DND-41 (cell line): ENCODE data around the gene CEP68.

ENCODE experiments used
- ATAC-seq: fragments of 200-7000 bp; cut with Tn5 transposase; 3 replicates; pipeline ENCODE4 v1.9.1; 2021; ENCODE audit warnings: low read depth; ENCODE audit not compliant: insufficient read depth
- DNase-seq: peaks from one replicate; pipeline ENCODE4 v3.0.0-alpha.2; 2020
- H2AFZ ChIP-seq: 2 replicates; pipeline ENCODE4 v1.6.0; 2012; ENCODE audit warnings: low read depth, low read length
- H3K27ac ChIP-seq: 2 replicates; pipeline ENCODE4 v1.5.1; 2012; ENCODE audit warnings: low read length, inconsistent platforms
- H3K27me3 ChIP-seq: fragments of 200-600 bp; sonication (generic); 2 replicates; pipeline ENCODE4 v1.6.0; 2012; ENCODE audit warnings: low read length, mild to moderate bottlenecking, inconsistent platforms; ENCODE audit not compliant: insufficient read depth, poor library complexity
- H3K36me3 ChIP-seq: 2 replicates; pipeline ENCODE4 v1.5.1; 2012; ENCODE audit warnings: low read length, inconsistent platforms; ENCODE audit not compliant: insufficient read depth
- H3K4me1 ChIP-seq: 2 replicates; pipeline ENCODE4 v1.5.1; 2012; ENCODE audit warnings: mild to moderate bottlenecking, low read length; ENCODE audit not compliant: insufficient read depth
- H3K4me2 ChIP-seq: 2 replicates; pipeline ENCODE4 v1.6.0; 2012; ENCODE audit warnings: mild to moderate bottlenecking, moderate library complexity, low read length, inconsistent platforms; ENCODE audit not compliant: insufficient read depth
- H3K4me3 ChIP-seq, 2 experiments: fragments of 200-600 bp in 1 of 2; shearing (Covaris generic) in 1 of 2; 2 replicates each; pipeline ENCODE4 v1.5.1; 2012 to 2016; ENCODE audit warnings: inconsistent platforms in 2 of 2, low read length in 2 of 2, mild to moderate bottlenecking in 2 of 2, low read depth in 1 of 2, moderate library complexity in 1 of 2
- H3K79me2 ChIP-seq: 2 replicates; pipeline ENCODE4 v1.6.0; 2012; ENCODE audit warnings: low read length, inconsistent platforms; ENCODE audit not compliant: insufficient read depth
- H3K9ac ChIP-seq: 2 replicates; pipeline ENCODE4 v1.6.0; 2012; ENCODE audit warnings: low read depth, mild to moderate bottlenecking, inconsistent platforms, low read length, moderate library complexity
- H3K9me3 ChIP-seq: 2 replicates; pipeline ENCODE4 v1.5.1; 2012; ENCODE audit warnings: low read length, moderate library complexity, mild to moderate bottlenecking, inconsistent platforms; ENCODE audit not compliant: insufficient read depth, severe bottlenecking
- H4K20me1 ChIP-seq: 2 replicates; pipeline ENCODE4 v1.6.0; 2012; ENCODE audit warnings: low read length; ENCODE audit not compliant: insufficient read depth
- CTCF ChIP-seq: IDR thresholded peaks from 2 replicates; pipeline ENCODE4 v1.5.1; 2012; ENCODE audit warnings: borderline replicate concordance, low read length, moderate library complexity, mild to moderate bottlenecking; ENCODE audit not compliant: poor library complexity, severe bottlenecking; ENCODE audit errors: extremely low read depth
- EZH2 ChIP-seq: IDR thresholded peaks from 3 replicates; pipeline ENCODE4 v1.6.1; 2012; ENCODE audit warnings: borderline replicate concordance, low read depth, mild to moderate bottlenecking, moderate library complexity, low read length, inconsistent platforms; ENCODE audit not compliant: severe bottlenecking

CEP68 gene

GRCh38 chr2:65016789-65017188, 39.4 kb upstream of the CEP68 start:
- Histone ChIP-seq H3K9me3 (no peaks in the 10 kb centered on the region), H3K27ac (no peak overlapping the region), H3K4me3 (no peak overlapping the region), H4K20me1 (0 out of 2 replicates have a peak, but pooled peaks cover 18% of the 10 kb centered on the region), H3K4me1 (no peaks in the 10 kb centered on the region), H3K27me3 (no peaks in the 10 kb centered on the region), H3K4me2 (no peak overlapping the region), H3K79me2 (peaks cover 6% of the 10 kb centered on the region; the same call in 1 of the 2 replicates), H3K9ac (no peak overlapping the region), H2AFZ (no peak overlapping the region), H3K36me3 (peaks cover 97% of the 10 kb centered on the region)
- ATAC-seq: no peak
- TF ChIP-seq EZH2 (no peak), CTCF (no peak)
- no peak for DNase-seq

DNA sequence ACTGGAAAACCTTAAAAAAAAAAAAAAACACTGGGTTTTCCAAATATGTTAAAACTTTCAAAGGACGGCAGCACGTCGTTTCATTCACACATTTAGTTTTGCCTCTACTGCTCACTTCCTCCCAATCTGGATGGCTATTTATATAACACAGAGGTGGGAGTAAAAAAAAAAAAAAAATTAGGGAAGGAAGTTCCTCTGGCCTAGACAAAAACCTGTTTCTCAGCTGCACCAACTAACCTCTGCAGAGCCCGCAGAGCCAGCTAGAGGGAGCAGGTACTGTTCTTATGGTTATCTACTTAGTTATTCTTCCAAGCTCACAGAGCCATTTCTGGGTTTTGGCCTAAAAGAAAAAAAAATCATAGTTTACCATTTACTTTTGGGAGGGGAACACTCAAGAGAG, 38.9 kb upstream of the CEP68 start:
- Histone ChIP-seq H3K4me1 (no peaks in the 10 kb centered on the region), H3K27me3 (no peaks in the 10 kb centered on the region), H3K9ac (no peak overlapping the region), H3K4me2 (no peak overlapping the region), H3K4me3 (no peak overlapping the region), H4K20me1 (0 out of 2 replicates have a peak, but pooled peaks cover 20% of the 10 kb centered on the region), H3K79me2 (peaks cover 6% of the 10 kb centered on the region; the same call in 1 of the 2 replicates), H3K27ac (no peak overlapping the region), H3K36me3 (peaks cover 100% of the 10 kb centered on the region), H2AFZ (no peak overlapping the region), H3K9me3 (no peaks in the 10 kb centered on the region)
- DNase-seq: no peak
- TF ChIP-seq EZH2 (no peak), CTCF (peak; percentile 16)
- no peak for ATAC-seq

DNA sequence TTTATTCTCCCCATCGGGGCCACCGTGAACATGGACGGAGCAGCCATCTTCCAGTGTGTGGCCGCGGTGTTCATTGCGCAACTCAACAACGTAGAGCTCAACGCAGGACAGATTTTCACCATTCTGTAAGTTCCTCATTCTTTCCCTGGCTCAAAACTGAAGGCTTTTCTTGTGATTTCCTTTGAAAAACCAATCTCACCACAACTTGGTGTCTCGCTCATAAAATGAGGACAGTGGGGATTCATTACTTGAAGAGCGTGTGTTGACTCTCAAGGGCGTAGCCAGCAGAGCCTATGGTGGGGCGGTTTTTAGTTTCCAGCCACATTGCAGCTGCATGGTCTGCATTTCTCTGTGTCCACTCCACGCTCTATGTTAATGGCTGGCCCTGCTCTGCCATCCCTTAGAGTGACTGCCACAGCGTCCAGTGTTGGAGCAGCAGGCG, 38.1 kb upstream of the CEP68 start:
- Histone ChIP-seq H3K9ac (no peak overlapping the region), H3K4me3 (no peak overlapping the region), H2AFZ (no peak overlapping the region), H3K27me3 (no peaks in the 10 kb centered on the region), H3K9me3 (no peaks in the 10 kb centered on the region), H3K4me1 (no peaks in the 10 kb centered on the region), H4K20me1 (peaks cover 26% of the 10 kb centered on the region), H3K4me2 (no peak overlapping the region), H3K27ac (no peak overlapping the region), H3K36me3 (peaks cover 100% of the 10 kb centered on the region), H3K79me2 (peaks cover 6% of the 10 kb centered on the region; the same call in 1 of the 2 replicates)
- no peak for DNase-seq
- ATAC-seq: no peak
- TF ChIP-seq CTCF (no peak), EZH2 (no peak)

GRCh38 chr2:65019010-65019409, 37.2 kb upstream of the CEP68 start:
- peaks cover 30% of the 10 kb centered on the region for H4K20me1 ChIP-seq
- no peaks in the 10 kb centered on the region for H3K9me3 ChIP-seq
- peaks cover 6% of the 10 kb centered on the region; the same call in 1 of the 2 replicates for H3K79me2 ChIP-seq
- peaks cover 100% of the 10 kb centered on the region for H3K36me3 ChIP-seq
- no peak overlapping the region for H3K27ac ChIP-seq
- no peak for DNase-seq
- no peak overlapping the region for H3K4me2 ChIP-seq
- TF ChIP-seq EZH2: no peak
- TF ChIP-seq CTCF: no peak
- H2AFZ ChIP-seq: no peak overlapping the region
- ATAC-seq: no peak
- no peaks in the 10 kb centered on the region for H3K27me3 ChIP-seq
- H3K4me3 ChIP-seq: no peak overlapping the region
- no peak overlapping the region for H3K9ac ChIP-seq
- H3K4me1 ChIP-seq: no peaks in the 10 kb centered on the region
